ENCODE measurements around the gene EIF3L.

EIF3L gene

GRCh38 chr22:37817705-37818408 is 31.4 kb upstream of the EIF3L start:
- DNase-seq (ENCODE audit: low read depth) = peak; percentile 62

- DNase-seq (ENCODE audit: low read depth) = peak; percentile 45
Measured at GRCh38 chr22:37818409-37819104, 30.7 kb upstream of the EIF3L start.

- no peak for DNase-seq (ENCODE audit: low read depth)
Measured at GRCh38 chr22:37819105-37819433, 30.1 kb upstream of the EIF3L start.

GRCh38 chr22:37820350-37820749 is 28.9 kb upstream of the EIF3L start:
- DNase-seq (ENCODE audit: low read depth) = no peak

GRCh38 chr22:37822079-37822833 is 27.0 kb upstream of the EIF3L start:
- DNase-seq (ENCODE audit: low read depth) = no peak

- DNase-seq (ENCODE audit: low read depth) = no peak
Measured at GRCh38 chr22:37823134-37823985, 25.9 kb upstream of the EIF3L start, which contains the start of gene GALR3. Gene GALR3, plus strand, starts transcription at chr22:37823382. Its CDS starts 25 bp downstream, at chr22:37823407.

- no peak for DNase-seq (ENCODE audit: low read depth)
Measured at GRCh38 chr22:37824674-37825641, 24.3 kb upstream of the EIF3L start.

- no peak for DNase-seq (ENCODE audit: low read depth)
Measured at GRCh38 chr22:37827056-37827455, 22.2 kb upstream of the EIF3L start.

GRCh38 chr22:37830093-37830842 is 19.0 kb upstream of the EIF3L start:
- DNase-seq (ENCODE audit: low read depth) = no peak

GRCh38 chr22:37831472-37831871 is 17.7 kb upstream of the EIF3L start:
- no peak for DNase-seq (ENCODE audit: low read depth)

- DNase-seq (ENCODE audit: low read depth) = no peak
Measured at GRCh38 chr22:37832022-37832857, 17.0 kb upstream of the EIF3L start.

GRCh38 chr22:37842015-37842793 is 7.0 kb upstream of the EIF3L start:
- no peak for DNase-seq (ENCODE audit: low read depth)

GRCh38 chr22:37843741-37844089 is 5.5 kb upstream of the EIF3L start:
- no peak for DNase-seq (ENCODE audit: low read depth)

GRCh38 chr22:37844904-37845329 is 4.3 kb upstream of the EIF3L start:
- no peak for DNase-seq (ENCODE audit: low read depth)

GRCh38 chr22:37846433-37846832 is 2.8 kb upstream of the EIF3L start:
- DNase-seq (ENCODE audit: low read depth) = no peak

GRCh38 chr22:37848587-37849088 is 581 bp upstream of the EIF3L start:
- DNase-seq (ENCODE audit: low read depth) = no peak

GRCh38 chr22:37850801-37851200 is 1.6 kb downstream of the EIF3L start:
- DNase-seq (ENCODE audit: low read depth) = no peak

- DNase-seq (ENCODE audit: low read depth) = no peak
Measured at GRCh38 chr22:37852418-37852817, 3.2 kb downstream of the EIF3L start.

Data from stimulated activated CD8-positive, alpha-beta memory T cell treated with anti-CD3 and anti-CD28 coated beads, Interleukin-12 subunit alpha, Interleukin-12 subunit beta, amount 100 ng/mL, for 4 hours (primary cell).